ENCODE results near the gene LAIR1.
"Not testable (repeated sequence)": the region's sequence is repeated elsewhere in the genome, so short reads cannot be mapped to it uniquely, and the experiment has no call there.

The LAIR1 gene

GRCh38 chr19:54369688-54370433 is 5.1 kb upstream of the LAIR1 start:
- no CpG with 5 or more reads among the region's 19 CpGs for WGBS (ENCODE audit: extremely low coverage, insufficient coverage, low lambda C conversion rate)

GRCh38 chr19:54369082-54369687 is 4.5 kb upstream of the LAIR1 start:
- no peaks in the 10 kb centered on the region for H3K27me3 ChIP-seq (ENCODE audit: insufficient read depth, low read length, poor library complexity)
- no peak overlapping the region for H4K8ac ChIP-seq (ENCODE audit: low read depth, low read length)
- H3K23ac ChIP-seq (ENCODE audit: low read length): no peak overlapping the region
- no peak overlapping the region for H3K4ac ChIP-seq (ENCODE audit: low read depth, low read length)
- H2BK120ac ChIP-seq (ENCODE audit: low read depth, low read length): no peak overlapping the region
- H3K4me1 ChIP-seq (ENCODE audit: control insufficient read depth, low read depth, low read length): no peaks in the 10 kb centered on the region
- no peak overlapping the region for H4K5ac ChIP-seq (ENCODE audit: low read length)
- no peak overlapping the region for H3K27ac ChIP-seq (ENCODE audit: low read depth, low read length)
- H3K4me3 ChIP-seq (ENCODE audit: low read length): no peak overlapping the region
- H3K9ac ChIP-seq (ENCODE audit: low read length): no peak overlapping the region
- no peak overlapping the region for H3K4me2 ChIP-seq (ENCODE audit: low read length)
- no peak overlapping the region for H3K18ac ChIP-seq (ENCODE audit: low read length)
- DNase-seq: no peak
- no peaks in the 10 kb centered on the region for H3K79me2 ChIP-seq (ENCODE audit: control insufficient read depth, insufficient read depth, low read length)
- no peaks in the 10 kb centered on the region for H3K79me1 ChIP-seq (ENCODE audit: low read length)
- no peak overlapping the region for H2AK5ac ChIP-seq (ENCODE audit: low read length)
- H3K56ac ChIP-seq (ENCODE audit: low read length): no peak overlapping the region
- H3K36me3 ChIP-seq (ENCODE audit: control insufficient read depth, insufficient read depth, low read length): no peaks in the 10 kb centered on the region
- no peak overlapping the region for H2BK15ac ChIP-seq (replicated peaks; ENCODE audit: low read depth)
- no peak overlapping the region for H2BK5ac ChIP-seq (ENCODE audit: low read length)
- WGBS (ENCODE audit: extremely low coverage, insufficient coverage, low lambda C conversion rate): no CpG with 5 or more reads among the region's 8 CpGs

More at GRCh38 chr19:54369688-54370433, 5.1 kb upstream of the LAIR1 start:
- H3K4ac ChIP-seq (ENCODE audit: low read depth, low read length); H3K56ac ChIP-seq (ENCODE audit: low read length); H4K8ac ChIP-seq (ENCODE audit: low read depth, low read length); DNase-seq; H4K5ac ChIP-seq (ENCODE audit: low read length); H2BK5ac ChIP-seq (ENCODE audit: low read length); H2BK120ac ChIP-seq (ENCODE audit: low read depth, low read length); H3K23ac ChIP-seq (ENCODE audit: low read length); H2AK5ac ChIP-seq (ENCODE audit: low read length); H3K9ac ChIP-seq (ENCODE audit: low read length); H3K27me3 ChIP-seq (ENCODE audit: insufficient read depth, low read length, poor library complexity); H3K79me1 ChIP-seq (ENCODE audit: low read length); H3K18ac ChIP-seq (ENCODE audit: low read length); H3K4me3 ChIP-seq (ENCODE audit: low read length); H3K4me1 ChIP-seq (ENCODE audit: control insufficient read depth, low read depth, low read length); H2BK15ac ChIP-seq (replicated peaks; ENCODE audit: low read depth); H3K79me2 ChIP-seq (ENCODE audit: control insufficient read depth, insufficient read depth, low read length); H3K27ac ChIP-seq (ENCODE audit: low read depth, low read length); H3K4me2 ChIP-seq (ENCODE audit: low read length); H3K36me3 ChIP-seq (ENCODE audit: control insufficient read depth, insufficient read depth, low read length): not testable (repeated sequence)

- H3K36me3 ChIP-seq (ENCODE audit: control insufficient read depth, insufficient read depth, low read length): no peaks in the 10 kb centered on the region
- no peak overlapping the region for H3K4ac ChIP-seq (ENCODE audit: low read depth, low read length)
- H3K9ac ChIP-seq (ENCODE audit: low read length): no peak overlapping the region
- no peaks in the 10 kb centered on the region for H3K4me1 ChIP-seq (ENCODE audit: control insufficient read depth, low read depth, low read length)
- no peak overlapping the region for H2BK15ac ChIP-seq (replicated peaks; ENCODE audit: low read depth)
- H4K8ac ChIP-seq (ENCODE audit: low read depth, low read length): no peak overlapping the region
- H3K27me3 ChIP-seq (ENCODE audit: insufficient read depth, low read length, poor library complexity): no peaks in the 10 kb centered on the region
- no peak overlapping the region for H2BK5ac ChIP-seq (ENCODE audit: low read length)
- H3K23ac ChIP-seq (ENCODE audit: low read length): no peak overlapping the region
- no peak for DNase-seq
- no peak overlapping the region for H2BK120ac ChIP-seq (ENCODE audit: low read depth, low read length)
- WGBS (ENCODE audit: extremely low coverage, insufficient coverage, low lambda C conversion rate): no CpG with 5 or more reads among the region's 6 CpGs
- no peak overlapping the region for H3K18ac ChIP-seq (ENCODE audit: low read length)
- no peak overlapping the region for H3K4me3 ChIP-seq (ENCODE audit: low read length)
- H4K5ac ChIP-seq (ENCODE audit: low read length): no peak overlapping the region
- no peak overlapping the region for H3K27ac ChIP-seq (ENCODE audit: low read depth, low read length)
- no peak overlapping the region for H2AK5ac ChIP-seq (ENCODE audit: low read length)
- no peaks in the 10 kb centered on the region for H3K79me1 ChIP-seq (ENCODE audit: low read length)
- H3K4me2 ChIP-seq (ENCODE audit: low read length): no peak overlapping the region
- no peaks in the 10 kb centered on the region for H3K79me2 ChIP-seq (ENCODE audit: control insufficient read depth, insufficient read depth, low read length)
- H3K56ac ChIP-seq (ENCODE audit: low read length): no peak overlapping the region
These were observed 2.1 kb upstream of the LAIR1 start for GRCh38 chr19:54366811-54367210.

GRCh38 chr19:54365798-54366197 is 1.1 kb upstream of the LAIR1 start:
- not testable (repeated sequence) for H3K27ac ChIP-seq (ENCODE audit: low read depth, low read length); H4K5ac ChIP-seq (ENCODE audit: low read length); H3K18ac ChIP-seq (ENCODE audit: low read length); H3K4ac ChIP-seq (ENCODE audit: low read depth, low read length); H2BK5ac ChIP-seq (ENCODE audit: low read length); DNase-seq; H2BK120ac ChIP-seq (ENCODE audit: low read depth, low read length); H2BK15ac ChIP-seq (replicated peaks; ENCODE audit: low read depth); H3K23ac ChIP-seq (ENCODE audit: low read length); H4K8ac ChIP-seq (ENCODE audit: low read depth, low read length); H3K27me3 ChIP-seq (ENCODE audit: insufficient read depth, low read length, poor library complexity); H3K9ac ChIP-seq (ENCODE audit: low read length); H3K4me2 ChIP-seq (ENCODE audit: low read length); H3K4me3 ChIP-seq (ENCODE audit: low read length); H3K36me3 ChIP-seq (ENCODE audit: control insufficient read depth, insufficient read depth, low read length); H3K79me1 ChIP-seq (ENCODE audit: low read length); H3K79me2 ChIP-seq (ENCODE audit: control insufficient read depth, insufficient read depth, low read length); H2AK5ac ChIP-seq (ENCODE audit: low read length); H3K4me1 ChIP-seq (ENCODE audit: control insufficient read depth, low read depth, low read length); H3K56ac ChIP-seq (ENCODE audit: low read length)
- no CpG with 5 or more reads among the region's 13 CpGs for WGBS (ENCODE audit: extremely low coverage, insufficient coverage, low lambda C conversion rate)

- H3K4me3 ChIP-seq (ENCODE audit: low read length); H3K18ac ChIP-seq (ENCODE audit: low read length); H3K56ac ChIP-seq (ENCODE audit: low read length); H3K79me2 ChIP-seq (ENCODE audit: control insufficient read depth, insufficient read depth, low read length); H3K4ac ChIP-seq (ENCODE audit: low read depth, low read length); H2BK15ac ChIP-seq (replicated peaks; ENCODE audit: low read depth); H2AK5ac ChIP-seq (ENCODE audit: low read length); H3K27ac ChIP-seq (ENCODE audit: low read depth, low read length); H3K9ac ChIP-seq (ENCODE audit: low read length); H3K23ac ChIP-seq (ENCODE audit: low read length); DNase-seq; H4K5ac ChIP-seq (ENCODE audit: low read length); H3K36me3 ChIP-seq (ENCODE audit: control insufficient read depth, insufficient read depth, low read length); H3K4me1 ChIP-seq (ENCODE audit: control insufficient read depth, low read depth, low read length); H4K8ac ChIP-seq (ENCODE audit: low read depth, low read length); H3K79me1 ChIP-seq (ENCODE audit: low read length); H3K4me2 ChIP-seq (ENCODE audit: low read length); H2BK5ac ChIP-seq (ENCODE audit: low read length); H2BK120ac ChIP-seq (ENCODE audit: low read depth, low read length); H3K27me3 ChIP-seq (ENCODE audit: insufficient read depth, low read length, poor library complexity): not testable (repeated sequence)
- no CpG with 5 or more reads among the region's 10 CpGs for WGBS (ENCODE audit: extremely low coverage, insufficient coverage, low lambda C conversion rate)
These were observed 2.9 kb downstream of the LAIR1 start for GRCh38 chr19:54361680-54362422.

Data from mesendoderm (in vitro differentiated cells).